GM18505 (cell line): Measurements from ENCODE around the gene PRPSAP2.
"Not testable (repeated sequence)": the region's sequence is repeated elsewhere in the genome, so short reads cannot be mapped to it uniquely, and the experiment has no call there.

ENCODE experiments used
- ATAC-seq: cut with Tn5 transposase; IDR thresholded peaks from one replicate; pipeline ENCODE4 v1.9.1; 2021; ENCODE audit not compliant: unreplicated experiment
- POLR2A ChIP-seq: IDR thresholded peaks from 4 replicates; pipeline ENCODE4 v1.6.1; 2011; ENCODE audit warnings: borderline replicate concordance; ENCODE audit not compliant: insufficient read depth, insufficient read length; ENCODE audit errors: extremely low read depth

PRPSAP2 gene

DNA sequence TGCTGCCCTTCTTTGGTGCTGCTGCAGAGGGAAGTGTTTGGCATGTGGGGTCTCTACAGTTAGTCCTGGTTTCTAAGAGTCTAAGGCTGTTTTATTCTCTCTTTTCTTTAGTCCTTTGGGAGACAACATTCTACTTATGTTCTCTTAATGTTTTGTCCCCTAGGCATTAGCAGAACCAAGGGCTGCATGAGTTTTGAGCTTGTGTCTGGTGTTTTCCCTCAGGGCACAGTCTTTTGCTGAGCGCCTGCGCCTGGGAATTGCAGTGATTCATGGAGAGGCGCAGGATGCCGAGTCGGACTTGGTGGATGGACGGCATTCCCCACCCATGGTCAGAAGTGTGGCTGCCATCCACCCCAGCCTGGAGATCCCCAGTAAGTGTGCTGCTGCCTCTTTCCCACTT is 53.0 kb downstream of the PRPSAP2 start:
- no peak for ATAC-seq
- TF ChIP-seq POLR2A = no peak

DNA sequence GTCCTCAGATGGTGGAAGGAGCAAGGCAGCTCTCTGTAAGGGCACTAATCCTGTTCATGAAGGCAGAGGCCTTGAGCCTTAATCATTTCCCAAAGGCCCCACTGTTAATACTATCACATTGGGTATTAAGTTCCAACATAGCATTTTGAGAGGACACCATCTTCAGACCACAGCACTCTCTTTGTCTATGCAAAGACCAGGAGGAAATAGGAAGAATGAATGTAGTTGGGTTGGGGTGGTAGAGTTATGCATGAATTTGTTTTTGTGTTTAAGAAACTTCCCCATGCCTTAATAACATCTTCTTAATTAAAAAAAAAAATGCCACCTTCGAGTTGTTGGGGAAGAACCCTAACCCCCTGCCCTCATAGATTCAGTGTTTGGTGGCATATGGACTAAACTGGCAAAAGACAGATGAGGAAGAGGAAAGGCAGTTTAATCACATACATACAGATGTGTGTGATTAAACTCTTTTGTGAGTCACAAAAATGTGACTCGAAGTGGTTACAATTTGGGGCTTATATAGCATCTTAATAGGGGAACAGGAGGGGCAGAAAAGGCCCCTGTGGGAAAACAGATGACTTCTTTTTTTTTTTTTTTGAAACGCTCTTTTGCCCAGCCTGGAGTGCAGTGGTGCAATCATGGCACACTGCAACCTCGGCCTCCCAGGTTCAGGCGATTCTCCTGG is 59.0 kb downstream of the PRPSAP2 start:
- ATAC-seq = no peak
- TF ChIP-seq POLR2A = no peak

DNA sequence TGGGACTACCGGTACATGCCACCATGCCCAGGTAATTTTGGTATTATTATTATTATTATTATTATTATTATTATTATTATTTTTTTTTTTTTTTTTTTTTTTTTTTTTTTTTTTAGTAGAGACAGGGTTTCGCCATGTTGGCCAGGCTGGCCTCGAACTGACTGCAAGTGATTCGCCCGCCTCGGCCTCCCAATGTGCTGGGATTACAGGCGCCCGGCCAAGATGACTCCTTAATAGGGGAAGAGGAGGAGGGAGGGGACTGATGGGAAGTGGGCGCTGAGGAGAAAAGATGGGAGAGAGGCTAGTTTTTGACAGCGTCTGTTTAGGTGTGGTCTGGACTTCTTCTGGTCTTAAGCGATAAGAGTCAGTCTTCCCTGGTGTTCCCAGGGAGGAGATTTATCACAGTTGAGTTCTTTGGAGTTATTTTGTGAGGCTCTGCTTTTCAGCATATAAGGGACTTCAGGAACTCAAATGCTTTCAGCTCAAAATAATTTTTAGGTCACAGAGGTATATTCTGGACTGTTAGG is 59.6 kb downstream of the PRPSAP2 start:
- no peak for TF ChIP-seq POLR2A
- no peak for ATAC-seq

DNA sequence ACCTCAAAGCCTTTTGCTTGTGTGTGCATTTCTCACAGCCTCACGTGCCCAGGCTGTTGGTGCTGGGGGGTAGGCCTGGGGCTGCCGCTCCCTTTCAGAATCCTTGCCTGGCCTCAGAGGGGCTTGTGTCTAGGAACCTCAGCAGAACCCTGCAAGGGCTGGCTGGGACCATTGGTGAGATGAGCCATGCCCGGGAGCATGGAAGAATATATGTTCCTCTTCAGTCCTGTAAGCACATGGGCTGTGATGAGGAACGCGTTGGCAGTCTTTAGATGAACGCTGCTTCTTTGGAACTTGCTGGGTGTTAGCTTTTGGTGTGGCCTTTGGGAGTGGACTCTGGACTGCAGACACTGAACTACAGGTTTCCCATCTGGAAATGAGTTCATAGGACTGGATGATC is 62.0 kb downstream of the PRPSAP2 start:
- no peak for ATAC-seq
- no peak for TF ChIP-seq POLR2A

DNA sequence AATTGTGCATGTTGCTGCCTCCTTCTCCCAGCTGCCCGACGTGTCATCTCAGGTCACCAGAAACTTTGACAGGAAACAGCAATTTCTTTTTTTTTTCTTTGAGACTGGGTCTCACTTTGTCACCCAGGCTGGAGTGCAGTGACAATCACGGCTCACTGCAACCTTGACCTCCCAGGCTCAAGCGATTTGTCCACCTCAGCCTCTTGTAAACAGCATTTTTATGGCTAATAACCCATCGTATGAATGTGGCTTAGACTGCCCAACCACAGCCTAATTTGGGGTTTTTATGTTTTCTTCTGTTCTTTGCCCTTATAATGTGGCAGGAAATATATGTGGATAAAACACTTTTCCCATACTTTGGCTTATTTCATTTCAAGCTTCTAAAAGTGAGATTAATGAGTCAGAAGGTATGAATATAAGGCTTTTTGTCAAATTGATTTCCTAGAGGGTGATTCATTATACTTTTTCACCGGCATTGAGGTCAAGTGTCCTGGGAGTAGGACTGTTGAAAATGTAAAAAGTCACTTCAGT is 63.0 kb downstream of the PRPSAP2 start:
- peak; percentile 45 for ATAC-seq
- TF ChIP-seq POLR2A = peak; percentile 47

DNA sequence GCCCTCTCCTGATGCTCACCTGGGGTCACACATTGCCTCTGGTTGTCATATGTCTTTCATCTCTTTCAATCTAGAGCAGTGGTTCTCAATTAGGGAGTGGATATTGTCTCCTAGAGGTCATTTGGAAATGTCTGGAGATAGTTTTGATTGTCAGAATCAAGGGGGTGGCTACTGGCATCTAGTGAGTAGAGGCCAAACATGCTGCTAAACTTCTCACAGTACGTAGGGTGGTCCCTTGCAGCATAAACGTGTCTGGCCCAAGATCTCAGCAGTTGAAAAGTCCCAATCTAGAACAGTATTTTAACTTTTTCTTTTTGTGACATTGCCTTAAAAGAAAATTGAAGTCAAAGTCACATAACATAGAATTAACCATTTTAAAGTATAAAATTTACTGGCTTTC is 63.6 kb downstream of the PRPSAP2 start:
- no peak for ATAC-seq

DNA sequence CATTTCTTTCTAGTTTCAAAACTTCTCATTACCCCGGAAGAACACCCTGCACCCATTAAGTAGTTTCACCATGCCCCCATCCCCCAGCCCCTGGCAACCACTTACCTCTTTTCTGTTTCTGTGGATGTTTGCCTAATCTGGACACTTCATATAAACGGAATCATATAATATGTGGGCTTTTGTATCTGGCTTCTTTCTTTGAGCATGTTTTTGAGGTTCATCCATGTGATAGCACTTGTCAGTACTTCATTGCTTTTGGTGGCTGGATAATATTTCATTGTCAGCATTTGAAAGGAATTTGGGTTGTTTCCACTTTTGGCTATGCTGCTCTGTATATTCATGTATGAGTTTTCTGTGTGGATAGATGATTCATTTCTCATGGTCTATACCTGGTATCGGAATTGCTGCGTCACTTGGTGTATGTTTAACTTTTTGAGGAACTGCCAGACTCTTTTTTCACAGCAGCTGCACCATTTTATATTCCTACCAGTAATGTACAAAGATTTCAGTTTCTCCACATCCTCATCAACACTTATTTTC is 64.1 kb downstream of the PRPSAP2 start:
- peak; percentile 67 for ATAC-seq
- TF ChIP-seq POLR2A = no peak

More for the DNA sequence above, 63.6 kb downstream of the PRPSAP2 start:
- TF ChIP-seq POLR2A = no peak

DNA sequence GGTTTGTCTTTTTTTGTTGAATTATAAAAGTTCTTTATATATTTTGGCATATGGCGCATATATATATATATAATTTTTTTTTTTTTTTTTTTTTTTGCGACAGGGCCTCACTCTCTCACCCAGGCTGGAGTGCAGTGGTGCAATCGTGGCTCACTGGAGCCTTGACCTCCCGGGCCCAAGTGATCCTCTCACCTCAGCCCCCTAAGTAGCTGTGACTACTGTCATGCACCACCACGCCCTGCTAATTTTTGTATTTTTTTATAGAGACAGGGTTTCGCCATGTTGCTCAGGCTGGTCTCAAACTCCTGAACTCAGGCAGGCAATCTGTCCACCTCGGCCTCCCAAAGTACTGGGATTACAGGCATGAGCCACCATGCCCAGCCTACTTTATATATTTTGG is 64.7 kb downstream of the PRPSAP2 start:
- not testable (repeated sequence) for ATAC-seq

DNA sequence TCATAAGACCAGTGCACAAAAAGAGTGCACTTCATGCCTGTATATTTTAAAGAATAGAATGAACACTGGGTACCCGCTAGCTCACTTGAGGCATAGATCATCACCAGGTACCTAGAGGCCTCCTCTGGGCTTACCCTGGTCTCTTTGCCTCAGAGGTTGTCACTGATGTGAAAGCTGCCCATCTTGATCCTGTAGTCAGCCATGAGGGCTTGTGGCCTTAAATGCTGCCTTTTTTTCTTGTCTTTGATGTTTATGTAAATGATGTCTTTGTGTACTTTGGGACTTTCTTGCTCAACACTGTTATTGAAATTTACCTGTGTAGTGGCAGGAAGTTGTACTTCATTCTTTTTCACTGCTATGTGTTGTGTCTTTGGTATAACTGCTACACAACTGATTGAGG is 67.3 kb downstream of the PRPSAP2 start:
- no peak for ATAC-seq
- no peak for TF ChIP-seq POLR2A

DNA sequence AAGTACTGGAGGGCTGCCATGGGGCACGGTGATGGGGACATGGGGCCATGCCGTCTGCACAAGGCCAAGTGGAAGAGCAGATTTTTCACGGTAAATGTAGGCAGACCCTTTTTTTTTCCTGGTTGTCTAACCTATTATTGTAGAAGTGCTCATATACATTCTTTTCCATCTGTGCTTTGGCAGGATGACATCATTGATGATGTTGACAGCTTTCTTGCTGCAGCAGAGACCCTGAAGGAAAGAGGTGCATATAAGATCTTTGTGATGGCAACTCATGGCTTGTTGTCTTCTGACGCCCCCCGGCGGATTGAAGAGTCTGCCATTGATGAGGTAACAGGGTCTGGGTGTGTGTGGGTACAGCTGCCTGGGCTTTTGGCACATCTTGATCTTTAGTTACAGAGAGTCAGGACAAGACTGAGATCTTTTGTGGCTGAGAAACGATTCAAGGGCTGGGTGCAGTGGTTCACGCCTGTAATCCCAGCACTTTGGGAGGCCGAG is 70.7 kb downstream of the PRPSAP2 start:
- no peak for ATAC-seq
- TF ChIP-seq POLR2A = no peak

DNA sequence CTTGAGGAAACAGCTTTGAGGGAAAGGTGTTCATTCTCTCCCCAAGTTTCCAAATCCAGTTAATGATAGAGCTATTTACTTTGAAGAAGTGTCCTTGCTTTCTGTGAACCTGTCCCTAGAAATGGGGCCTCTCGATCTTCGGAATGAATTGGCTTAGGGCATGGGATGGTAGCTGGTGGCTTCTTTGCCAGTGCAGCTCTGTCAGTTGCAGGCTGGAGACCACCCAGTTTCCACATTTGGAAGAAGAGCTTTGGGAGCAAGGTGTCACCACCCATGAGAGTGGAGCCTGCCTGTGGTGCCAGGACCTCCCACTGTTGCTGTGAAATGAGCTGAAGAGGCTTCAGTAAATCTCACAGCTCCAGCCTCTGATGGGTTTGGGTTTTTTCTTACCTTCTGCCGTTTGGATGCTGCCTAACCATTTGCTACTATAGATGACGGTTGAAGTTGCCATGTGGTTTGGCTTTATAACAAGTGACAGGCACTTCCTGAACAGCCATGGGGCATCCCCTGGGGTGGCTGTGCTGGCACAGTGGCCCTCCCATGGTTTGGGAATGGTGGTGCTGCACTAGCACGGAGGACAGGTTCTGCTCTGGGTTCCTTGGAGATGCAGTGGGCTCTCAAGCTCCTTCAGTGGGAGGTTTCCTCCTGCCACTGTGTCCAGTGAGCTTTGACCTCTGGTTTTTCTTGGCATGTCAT is 74.6 kb downstream of the PRPSAP2 start:
- ATAC-seq = no peak
- TF ChIP-seq POLR2A = no peak

DNA sequence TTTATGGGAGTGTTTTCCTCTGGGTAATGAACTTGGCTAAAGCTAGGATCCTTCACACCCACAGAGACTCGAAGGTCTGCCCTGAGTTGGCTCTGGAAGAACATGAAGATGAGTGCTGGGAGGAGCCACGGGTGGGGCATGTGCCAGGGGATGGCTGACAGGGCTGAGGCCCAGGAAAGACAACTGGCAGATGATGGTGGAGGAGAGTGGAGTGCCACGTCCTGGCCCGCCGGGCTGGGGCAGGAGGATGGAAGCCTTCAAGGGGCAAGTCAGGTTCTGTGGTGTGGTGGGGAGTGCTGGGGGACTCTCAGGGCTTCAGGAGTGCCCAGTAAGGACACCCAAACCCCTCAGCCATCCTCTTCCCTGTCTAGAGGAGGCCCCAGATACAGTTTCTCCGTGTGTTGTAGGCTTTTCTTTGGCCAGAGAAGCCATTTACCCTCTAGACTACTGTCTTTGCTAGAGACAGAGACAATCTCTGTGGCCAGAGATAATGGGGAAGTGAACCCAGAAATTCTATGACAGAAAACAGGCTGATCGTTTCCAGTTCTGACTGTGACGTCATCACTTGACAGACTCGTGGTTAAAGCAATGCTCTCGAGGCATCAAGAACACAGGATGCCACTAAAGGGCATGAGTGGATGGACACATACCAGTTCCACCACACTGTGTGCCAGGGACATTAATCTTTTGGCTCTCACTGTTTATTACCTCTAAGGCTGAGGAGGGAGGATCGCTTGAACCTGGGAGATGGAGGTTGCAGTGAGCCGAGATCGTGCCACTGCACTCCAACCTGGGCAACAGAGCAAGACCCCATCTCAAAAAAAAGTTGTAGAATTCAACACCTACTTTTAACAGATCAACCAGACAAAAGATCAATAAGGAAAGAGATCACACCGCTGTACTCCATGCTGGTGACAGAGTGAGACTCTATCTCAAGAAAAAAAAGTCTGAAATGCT is 75.4 kb downstream of the PRPSAP2 start:
- no peak for TF ChIP-seq POLR2A
- ATAC-seq = no peak
